HG03565 (cell line): ENCODE data around the gene HOGA1.
A peak's percentile ranks its signal among the peaks of the same experiment; 100 is the strongest.
"Not testable (repeated sequence)": the region's sequence is repeated elsewhere in the genome, so short reads cannot be mapped to it uniquely, and the experiment has no call there.

Experiments
- ATAC-seq: cut with Tn5 transposase; IDR thresholded peaks from one replicate; pipeline ENCODE4 v1.9.1; 2021; ENCODE audit warnings: mild to moderate bottlenecking, moderate library complexity; ENCODE audit not compliant: unreplicated experiment

HOGA1 gene

DNA sequence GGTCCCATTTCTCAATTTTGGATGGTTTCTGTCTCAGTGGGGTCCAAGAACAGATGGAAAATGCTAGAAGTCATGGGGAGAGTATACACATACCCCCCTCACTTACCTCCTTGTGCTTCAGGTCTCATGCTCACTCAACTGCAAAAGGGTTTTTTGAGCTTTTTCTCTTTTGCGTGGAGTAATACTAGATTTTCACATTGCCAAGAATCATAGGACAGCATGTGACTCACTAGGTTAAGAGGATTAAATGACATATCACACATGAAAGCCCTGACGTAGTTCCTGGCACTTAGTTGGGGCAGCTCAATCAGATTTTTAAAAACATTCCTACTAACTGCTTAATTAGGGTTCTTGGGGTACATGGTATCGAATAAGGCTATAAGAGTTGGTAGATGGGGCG, 60.7 kb downstream of the HOGA1 start:
- no peak for ATAC-seq

DNA sequence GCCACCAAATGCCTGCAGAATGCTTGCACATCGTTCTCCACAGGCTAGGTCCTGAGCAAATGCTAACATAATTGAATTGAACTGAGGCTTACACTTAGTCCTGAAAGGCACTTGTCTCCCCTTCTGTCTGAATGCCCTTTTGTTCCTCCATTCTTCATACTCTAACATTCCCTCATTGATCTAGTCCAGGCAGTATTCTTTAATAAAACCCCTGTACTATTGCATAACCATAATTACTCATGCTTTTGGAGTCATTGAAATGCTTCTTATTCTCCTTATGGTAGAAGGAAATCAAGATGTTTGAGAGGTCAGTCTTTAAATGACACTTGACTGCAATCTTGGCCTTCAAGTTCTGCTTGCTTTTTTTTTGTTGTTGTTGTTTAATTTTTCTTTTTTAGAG, 63.4 kb downstream of the HOGA1 start:
- ATAC-seq, result no peak

DNA sequence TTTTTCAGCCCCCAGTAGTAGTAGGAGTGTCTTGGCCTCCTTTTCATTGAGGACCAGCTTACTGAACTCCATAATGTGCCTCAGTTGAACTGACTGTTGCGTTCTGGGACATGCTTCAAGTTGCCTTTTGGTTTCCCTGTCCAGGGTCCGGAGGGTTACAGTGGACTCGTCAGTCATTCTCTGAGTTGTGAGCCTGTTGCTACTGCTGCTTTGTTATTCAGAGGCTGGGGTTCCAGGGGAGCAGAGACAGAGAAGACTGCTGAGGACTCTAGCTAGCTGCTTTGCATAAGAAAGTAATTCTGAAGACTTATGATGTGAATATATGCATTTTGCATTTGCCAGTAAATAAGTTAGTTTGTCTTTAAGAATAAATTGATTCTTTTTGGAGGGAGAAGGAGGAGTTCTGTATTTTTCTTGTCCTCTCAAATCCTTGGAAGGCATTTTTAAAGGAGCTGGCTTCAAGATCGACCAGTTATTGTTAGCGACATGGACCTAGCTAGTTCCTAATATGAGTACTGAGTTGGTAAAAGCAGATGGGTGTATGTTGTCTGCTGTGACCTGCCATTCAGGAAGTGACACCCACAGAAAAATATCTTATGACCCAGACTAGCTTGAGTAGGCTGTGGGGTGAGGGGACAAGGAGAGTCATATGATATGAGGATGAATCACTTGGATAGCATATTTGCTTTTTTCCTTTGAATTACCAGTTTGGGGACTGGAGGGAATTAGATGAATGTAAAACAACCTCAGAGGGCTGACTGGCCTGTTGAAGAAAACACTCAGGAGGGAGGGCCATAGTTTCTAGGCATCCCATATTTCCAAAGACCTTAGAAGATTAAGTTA, 64.6 kb downstream of the HOGA1 start:
- ATAC-seq, result peak; percentile 92

DNA sequence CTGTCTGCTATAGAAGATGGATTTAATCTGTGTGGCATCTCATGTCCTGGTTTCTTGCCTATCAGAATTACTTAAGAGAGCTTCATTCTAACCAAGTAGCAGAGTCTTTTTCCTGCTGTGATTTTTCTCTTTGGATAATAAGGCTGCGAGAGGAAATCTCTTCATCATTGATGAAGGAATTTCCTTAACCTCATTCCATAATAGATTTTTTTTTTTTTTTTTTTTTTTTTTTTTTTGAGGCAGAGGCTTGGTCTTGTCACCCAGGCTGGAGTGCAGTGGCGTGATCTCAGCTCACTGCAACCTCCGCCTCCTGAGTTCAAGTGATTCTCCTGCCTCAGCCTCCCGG, 65.2 kb downstream of the HOGA1 start:
- ATAC-seq, result not testable (repeated sequence)

DNA sequence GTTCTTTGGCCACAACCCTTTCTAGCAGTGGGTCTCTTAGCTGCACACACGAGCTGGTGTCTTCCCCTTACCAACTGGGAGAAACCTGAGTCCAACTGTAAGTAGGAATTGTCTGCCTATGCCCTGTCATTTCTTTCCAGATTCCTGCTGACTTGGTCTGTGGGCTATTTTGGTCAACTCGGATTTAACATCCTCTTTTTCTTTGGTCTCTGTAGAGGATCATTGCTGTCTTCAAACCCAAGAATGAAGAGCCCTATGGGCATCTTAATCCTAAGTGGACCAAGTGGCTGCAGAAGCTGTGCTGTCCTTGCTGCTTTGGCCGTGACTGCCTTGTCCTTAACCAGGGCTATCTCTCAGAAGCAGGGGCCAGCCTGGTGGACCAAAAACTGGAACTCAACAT, 66.5 kb downstream of the HOGA1 start:
- no peak for ATAC-seq

DNA sequence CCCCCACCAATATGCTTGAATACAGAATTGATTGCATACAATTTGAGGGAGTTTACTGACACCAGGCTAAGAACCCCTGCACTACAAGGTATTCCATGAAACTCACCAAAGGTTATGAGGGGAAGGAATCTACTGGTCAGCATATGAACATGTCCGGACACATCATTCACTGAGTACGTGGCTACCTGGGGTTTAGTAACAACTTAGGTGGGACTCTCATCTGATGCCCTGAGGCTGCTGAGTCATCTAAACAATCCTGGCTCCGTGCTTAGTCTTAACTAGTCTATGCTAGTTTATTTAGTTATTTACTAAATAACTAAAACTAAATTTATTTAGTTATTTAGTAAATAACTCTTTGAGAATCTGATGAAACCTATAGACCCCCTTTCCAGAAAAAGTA, 67.6 kb downstream of the HOGA1 start:
- no peak for ATAC-seq

DNA sequence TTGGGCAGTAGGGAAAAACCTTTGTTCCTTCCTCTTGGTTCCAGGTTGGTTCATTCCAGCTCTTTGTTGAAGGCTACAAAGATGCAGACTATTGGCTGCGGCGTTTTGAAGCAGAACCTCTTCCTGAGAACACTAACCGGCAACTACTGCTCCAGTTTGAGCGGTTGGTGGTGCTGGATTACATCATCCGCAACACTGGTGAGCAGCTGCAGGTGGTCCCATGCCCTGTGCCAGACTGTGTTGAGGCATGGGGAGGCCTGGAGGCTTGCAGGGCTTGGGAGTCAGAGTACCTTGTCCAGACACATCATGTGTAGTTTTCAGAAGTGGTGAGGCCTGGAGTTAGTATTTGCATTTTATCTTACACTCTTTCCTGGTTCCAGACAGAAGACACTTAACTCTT, 72.6 kb downstream of the HOGA1 start:
- no peak for ATAC-seq

DNA sequence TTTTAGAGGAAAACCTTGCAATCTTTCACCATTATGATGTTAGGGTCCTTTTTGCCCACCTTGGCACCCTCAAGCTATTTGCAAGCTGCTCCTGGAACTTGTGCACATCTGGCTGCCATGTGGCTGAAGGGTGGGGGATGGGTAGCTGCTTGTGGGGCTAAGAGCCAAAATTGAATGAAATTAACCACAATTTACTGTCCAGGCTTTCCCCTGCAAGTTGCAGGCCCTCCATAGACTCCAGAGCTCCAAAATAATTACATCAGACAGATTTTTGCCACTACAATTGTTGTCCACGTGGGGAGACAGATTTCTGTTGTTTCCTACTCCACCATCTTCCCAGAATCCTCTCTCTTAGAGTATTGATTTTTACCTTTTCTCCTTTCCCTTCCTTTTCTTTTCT, 75.4 kb downstream of the HOGA1 start:
- ATAC-seq, result no peak
